Lower leg skin (tissue), 4 donors: ENCODE results near the gene EXPH5. TPM values are rescaled to one million over a fixed set of nuclear protein-coding genes. Genes with fewer than 3 reads are reported as not detected.

Experiments
- DNase-seq, 2 donors: peaks; one replicate each; pipeline ENCODE4 v3.0.0-alpha.2; 2019; ENCODE audit warnings: low spot score in 2 of 2
- H3K4me3 ChIP-seq: fragments of 200-600 bp; sonication (generic); 2 replicates; pipeline ENCODE4 v1.5.1; 2017; ENCODE audit warnings: mild to moderate bottlenecking, low read depth; ENCODE audit not compliant: poor library complexity, severe bottlenecking
- POLR2A ChIP-seq, 2 donors: fragments of 450-650 bp; IDR thresholded peaks; one replicate each; pipeline ENCODE4 v1.6.1; 2016 to 2017; ENCODE audit warnings: antibody characterized with exemption in 2 of 2, mild to moderate bottlenecking in 1 of 2, moderate library complexity in 1 of 2
- whole genome bisulfite sequencing, 2 donors: methylation state at CpG; one replicate each; pipeline ENCODE4 v1.1.5; 2018; 5-methylcytosine and 5-hydroxymethylcytosine counted together
- intact Hi-C: fragments of 100-400 bp; cut with DNase I; formaldehyde crosslinking; loops from one replicate; pipeline ENCODE4 v1.15.0; 2023; ENCODE audit warnings: low total_unique reads
- total RNA-seq, 4 donors: library from RNA; depleted of rRNA; stranded (reverse); fragments of >200 nt; gene quantifications; one replicate each; pipeline ENCODE4 v1.1.0, GENCODE V29; 2016
- TF ChIP-seq, protein P1 (sequence below), 3 donors: fragments of 450-650 bp; IDR thresholded peaks; one replicate each; pipeline ENCODE4 v1.5.1; 2016; ENCODE audit warnings: antibody characterized with exemption in 3 of 3, mild to moderate bottlenecking in 3 of 3, moderate library complexity in 2 of 3

Gene EXPH5
- total RNA-seq, 4 donors from 2014 or later = 122 to 160 (median 139) TPM

GRCh38 chr11:108474664-108475463 lies 118.7 kb downstream of the EXPH5 start:
- no peak for TF ChIP-seq POLR2A (IDR thresholded peaks at IDR 0.05)
- TF ChIP-seq, protein P1, sequence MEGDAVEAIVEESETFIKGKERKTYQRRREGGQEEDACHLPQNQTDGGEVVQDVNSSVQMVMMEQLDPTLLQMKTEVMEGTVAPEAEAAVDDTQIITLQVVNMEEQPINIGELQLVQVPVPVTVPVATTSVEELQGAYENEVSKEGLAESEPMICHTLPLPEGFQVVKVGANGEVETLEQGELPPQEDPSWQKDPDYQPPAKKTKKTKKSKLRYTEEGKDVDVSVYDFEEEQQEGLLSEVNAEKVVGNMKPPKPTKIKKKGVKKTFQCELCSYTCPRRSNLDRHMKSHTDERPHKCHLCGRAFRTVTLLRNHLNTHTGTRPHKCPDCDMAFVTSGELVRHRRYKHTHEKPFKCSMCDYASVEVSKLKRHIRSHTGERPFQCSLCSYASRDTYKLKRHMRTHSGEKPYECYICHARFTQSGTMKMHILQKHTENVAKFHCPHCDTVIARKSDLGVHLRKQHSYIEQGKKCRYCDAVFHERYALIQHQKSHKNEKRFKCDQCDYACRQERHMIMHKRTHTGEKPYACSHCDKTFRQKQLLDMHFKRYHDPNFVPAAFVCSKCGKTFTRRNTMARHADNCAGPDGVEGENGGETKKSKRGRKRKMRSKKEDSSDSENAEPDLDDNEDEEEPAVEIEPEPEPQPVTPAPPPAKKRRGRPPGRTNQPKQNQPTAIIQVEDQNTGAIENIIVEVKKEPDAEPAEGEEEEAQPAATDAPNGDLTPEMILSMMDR (IDR thresholded peaks at IDR 0.05) = no peak
- intact Hi-C loops = no loop called here
- 65 to 69% methylated on average over 11 of the region's 11 CpGs for WGBS, 2 donors
- no peak overlapping the region for H3K4me3 ChIP-seq
- no peak for DNase-seq

DNA sequence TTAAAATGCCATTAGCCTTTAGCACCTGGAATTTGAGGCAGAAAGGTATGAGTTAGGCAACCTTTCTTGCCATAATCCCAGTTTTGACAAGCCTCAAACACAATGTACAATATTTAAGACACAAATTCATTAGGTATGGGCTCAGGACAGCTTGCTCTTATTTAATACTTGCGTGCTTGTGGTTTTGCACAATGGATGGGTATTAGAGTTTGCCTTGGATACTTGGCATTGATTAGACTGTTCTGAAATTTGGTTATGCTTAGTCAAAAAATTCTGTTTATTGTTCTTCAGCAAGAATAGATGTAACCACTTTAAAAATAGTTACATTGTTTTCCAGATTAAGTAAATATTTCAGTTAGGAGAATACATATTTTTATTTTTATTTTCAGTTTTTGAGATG lies 120.9 kb downstream of the EXPH5 start:
- TF ChIP-seq, protein P1 (IDR thresholded peaks at IDR 0.05) = no peak
- no peak for TF ChIP-seq POLR2A (IDR thresholded peaks at IDR 0.05)
- DNase-seq = no peak
- 81 to 86% methylated on average over 1 of the region's 1 CpG for WGBS, 2 donors

DNA sequence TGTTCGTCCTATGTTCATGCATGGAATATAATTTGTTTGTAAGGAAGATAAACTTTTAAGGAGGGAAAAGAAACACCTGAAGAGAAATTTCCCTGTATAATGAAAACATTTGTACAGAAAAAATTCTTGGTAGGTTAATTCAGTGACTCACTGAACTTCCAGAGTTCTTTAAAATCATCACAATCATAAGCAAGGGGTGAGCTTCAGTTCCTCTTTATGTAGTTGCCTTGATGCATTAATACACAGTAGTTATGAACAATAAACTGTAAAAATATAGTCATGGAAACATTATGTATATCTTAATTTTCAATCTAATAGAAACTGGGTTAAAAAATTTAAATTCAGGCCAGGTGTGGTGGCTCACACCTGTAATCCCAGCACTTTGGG lies 125.1 kb downstream of the EXPH5 start:
- 39 to 51% methylated on average over 1 of the region's 1 CpG for WGBS, 2 donors
- DNase-seq = no peak
- no peak for TF ChIP-seq POLR2A (IDR thresholded peaks at IDR 0.05)
- TF ChIP-seq, protein P1 (IDR thresholded peaks at IDR 0.05) = no peak
- intact Hi-C loops = no loop called here
- H3K4me3 ChIP-seq = no peak overlapping the region

More for the DNA sequence above, 120.9 kb downstream of the EXPH5 start:
- H3K4me3 ChIP-seq = no peak overlapping the region
- intact Hi-C loops = no loop called here

GRCh38 chr11:108467091-108467823 lies 126.3 kb downstream of the EXPH5 start, which contains the start of gene C11orf65:
C11orf65 (minus strand) TSS chr11:108467529; CDS start chr11:108461559, 5,970 bp downstream.
- intact Hi-C loops = no loop called here
- H3K4me3 ChIP-seq = peak within 1 kb of the TSS; percentile 56
- WGBS, 2 donors = 0% methylated on average over 35 of the region's 35 CpGs
- peak; percentile 96 to 99 for DNase-seq
- TF ChIP-seq, protein P1 (IDR thresholded peaks at IDR 0.05) = no peak
- TF ChIP-seq POLR2A (IDR thresholded peaks at IDR 0.05) = peak in 1 of 2 donors; percentile 79

DNA sequence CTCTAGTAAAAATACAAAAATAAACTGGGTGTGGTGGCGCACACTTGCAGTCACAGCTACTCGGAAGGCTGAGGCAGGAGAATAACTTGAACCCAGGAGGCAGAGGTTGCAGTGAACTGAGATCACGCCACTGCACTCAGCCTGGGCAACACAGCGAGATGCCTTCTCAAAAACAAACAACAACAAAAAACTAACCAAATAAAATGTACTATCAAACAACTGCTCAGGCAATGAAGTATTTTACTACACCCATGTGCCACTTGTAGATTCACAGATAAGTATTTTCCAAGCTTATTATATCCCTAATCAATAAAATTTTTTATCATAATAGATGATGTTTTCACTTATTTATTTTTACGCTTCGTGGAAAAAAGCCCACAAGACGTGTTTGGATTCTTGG lies 127.2 kb downstream of the EXPH5 start:
- H3K4me3 ChIP-seq = no peak overlapping the region
- intact Hi-C loops = no loop called here
- DNase-seq = no peak
- TF ChIP-seq, protein P1 (IDR thresholded peaks at IDR 0.05) = no peak
- no peak for TF ChIP-seq POLR2A (IDR thresholded peaks at IDR 0.05)
- WGBS, 2 donors = 38 to 47% methylated on average over 7 of the region's 7 CpGs

Other genes with a start within 250 kb of the EXPH5 start
- gene C11orf65, start 126.2 kb downstream of the EXPH5 start, total RNA-seq = 1 to 10 TPM in 1 of 4 donors, under 1 TPM in 2, not detected in 1; 0.19 to 1.3 (median 0.30) TPM
- 10 to 100 TPM; 13.1 to 27.0 (median 15.8) TPM for gene POGLUT3, start 95.4 kb downstream of the EXPH5 start, total RNA-seq
- gene DDX10, start 71.3 kb upstream of the EXPH5 start, total RNA-seq = 10 to 100 TPM; 18.4 to 33.5 (median 22.2) TPM